Stimulated activated CD4-positive, alpha-beta T cell treated with anti-CD3 and anti-CD28 coated beads, Interleukin-15, amount 100 ng/mL, for 1 hour (primary cell): ENCODE results near the gene STK33.

Experiments used
- DNase-seq, 2 donors: peaks; one replicate each; pipeline ENCODE4 v3.0.0-alpha.2; 2020; ENCODE audit warnings: low read depth in 1 of 2, low spot score in 1 of 2

Gene STK33

GRCh38 chr11:8375932-8376331, 218.1 kb downstream of the STK33 start:
- DNase-seq = no peak

GRCh38 chr11:8375460-8375859, 218.6 kb downstream of the STK33 start:
- no peak for DNase-seq

GRCh38 chr11:8374716-8375115, 219.3 kb downstream of the STK33 start:
- DNase-seq = no peak

- no peak for DNase-seq
Measured at GRCh38 chr11:8373519-8374432, 220.3 kb downstream of the STK33 start.

- no peak for DNase-seq
Measured at GRCh38 chr11:8372641-8373381, 221.2 kb downstream of the STK33 start.

- DNase-seq = no peak
Measured at GRCh38 chr11:8371516-8371884, 222.5 kb downstream of the STK33 start.

- DNase-seq = no peak
Measured at GRCh38 chr11:8370812-8371515, 223.1 kb downstream of the STK33 start.

GRCh38 chr11:8369592-8370205, 224.3 kb downstream of the STK33 start:
- DNase-seq = no peak

- DNase-seq = no peak
Measured at GRCh38 chr11:8368772-8369171, 225.3 kb downstream of the STK33 start.

GRCh38 chr11:8368194-8368593, 225.8 kb downstream of the STK33 start:
- no peak for DNase-seq

- DNase-seq = no peak
Measured at GRCh38 chr11:8366316-8366715, 227.7 kb downstream of the STK33 start.

GRCh38 chr11:8365216-8365941, 228.6 kb downstream of the STK33 start:
- no peak for DNase-seq

- DNase-seq = no peak
Measured at GRCh38 chr11:8363921-8364320, 230.1 kb downstream of the STK33 start.

GRCh38 chr11:8362899-8363298, 231.1 kb downstream of the STK33 start:
- DNase-seq = no peak

GRCh38 chr11:8362491-8362890, 231.5 kb downstream of the STK33 start:
- DNase-seq = no peak

- no peak for DNase-seq
Measured at GRCh38 chr11:8361664-8362210, 232.3 kb downstream of the STK33 start.

GRCh38 chr11:8361206-8361605, 232.8 kb downstream of the STK33 start:
- DNase-seq = no peak

- DNase-seq = no peak
Measured at GRCh38 chr11:8360086-8360828, 233.8 kb downstream of the STK33 start.

GRCh38 chr11:8359521-8359920, 234.5 kb downstream of the STK33 start:
- DNase-seq = no peak
